HEK293 (cell line): ENCODE data around the gene LONRF2.
A peak's percentile ranks its signal among the peaks of the same experiment; 100 is the strongest.

Source experiments
- BCL11B ChIP-seq: fragments of 450-650 bp; formaldehyde crosslinking; IDR thresholded peaks from 2 replicates; pipeline ENCODE4 v1.5.1; 2016; ENCODE audit warnings: low read depth, missing biosample characterization, missing genetic modification characterization
- GLIS1 ChIP-seq: fragments of 450-650 bp; formaldehyde crosslinking; IDR thresholded peaks from 2 replicates; pipeline ENCODE4 v1.5.1; 2016; ENCODE audit warnings: missing biosample characterization, missing genetic modification characterization
- GLIS2 ChIP-seq: fragments of 450-650 bp; formaldehyde crosslinking; IDR thresholded peaks from 2 replicates; pipeline ENCODE4 v1.5.1; 2016; ENCODE audit warnings: missing biosample characterization, missing genetic modification characterization
- INSM2 ChIP-seq: fragments of 450-650 bp; formaldehyde crosslinking; IDR thresholded peaks from 2 replicates; pipeline ENCODE4 v1.5.1; 2016; ENCODE audit warnings: missing biosample characterization, missing genetic modification characterization
- KLF16 ChIP-seq: fragments of 450-650 bp; formaldehyde crosslinking; IDR thresholded peaks from 2 replicates; pipeline ENCODE4 v1.5.1; 2017; ENCODE audit warnings: missing biosample characterization, missing genetic modification characterization
- KLF9 ChIP-seq: fragments of 450-650 bp; formaldehyde crosslinking; IDR thresholded peaks from 2 replicates; pipeline ENCODE4 v1.5.1; 2016; ENCODE audit warnings: missing biosample characterization, missing genetic modification characterization, low read depth
- MEIS1 ChIP-seq: sonication (generic); formaldehyde crosslinking; IDR thresholded peaks from 2 replicates; pipeline ENCODE4 v1.8.1; 2022; ENCODE audit warnings: missing genetic modification reagents, mild to moderate bottlenecking, borderline replicate concordance
- OSR2 ChIP-seq: fragments of 450-650 bp; formaldehyde crosslinking; IDR thresholded peaks from 2 replicates; pipeline ENCODE4 v1.5.1; 2016; ENCODE audit warnings: missing biosample characterization, missing genetic modification characterization
- OVOL3 ChIP-seq: fragments of 450-650 bp; formaldehyde crosslinking; IDR thresholded peaks from 2 replicates; pipeline ENCODE4 v1.5.1; 2016; ENCODE audit warnings: missing biosample characterization, missing genetic modification characterization
- PATZ1 ChIP-seq: fragments of 450-650 bp; formaldehyde crosslinking; IDR thresholded peaks from 2 replicates; pipeline ENCODE4 v1.5.1; 2016; ENCODE audit warnings: missing biosample characterization, missing genetic modification characterization
- REST ChIP-seq: fragments of 450-650 bp; formaldehyde crosslinking; IDR thresholded peaks from 2 replicates; pipeline ENCODE4 v1.5.1; 2016; ENCODE audit warnings: missing biosample characterization, missing genetic modification characterization
- SP3 ChIP-seq: fragments of 450-650 bp; formaldehyde crosslinking; IDR thresholded peaks from 2 replicates; pipeline ENCODE4 v1.5.1; 2016; ENCODE audit warnings: missing biosample characterization, missing genetic modification characterization
- WT1 ChIP-seq: fragments of 450-650 bp; formaldehyde crosslinking; IDR thresholded peaks from 2 replicates; pipeline ENCODE4 v1.5.1; 2016; ENCODE audit warnings: missing biosample characterization, missing genetic modification characterization
- ZBTB21 ChIP-seq: fragments of 450-650 bp; formaldehyde crosslinking; IDR thresholded peaks from 2 replicates; pipeline ENCODE4 v1.5.1; 2017; ENCODE audit warnings: missing biosample characterization, missing genetic modification characterization
- ZFP3 ChIP-seq: fragments of 450-650 bp; formaldehyde crosslinking; IDR thresholded peaks from 2 replicates; pipeline ENCODE4 v1.5.1; 2016; ENCODE audit warnings: low read depth, missing biosample characterization, missing genetic modification characterization
- ZFP69B ChIP-seq: fragments of 450-650 bp; formaldehyde crosslinking; IDR thresholded peaks from 2 replicates; pipeline ENCODE4 v1.5.1; 2016; ENCODE audit warnings: missing biosample characterization, missing genetic modification characterization
- ZIC2 ChIP-seq: fragments of 450-650 bp; formaldehyde crosslinking; IDR thresholded peaks from 2 replicates; pipeline ENCODE4 v1.5.1; 2016; ENCODE audit warnings: missing biosample characterization, missing genetic modification characterization
- ZNF132 ChIP-seq: fragments of 450-650 bp; formaldehyde crosslinking; IDR thresholded peaks from 2 replicates; pipeline ENCODE4 v1.5.1; 2017; ENCODE audit warnings: missing biosample characterization, missing genetic modification characterization, borderline replicate concordance
- ZNF133 ChIP-seq: fragments of 450-650 bp; formaldehyde crosslinking; IDR thresholded peaks from 2 replicates; pipeline ENCODE4 v1.5.1; 2016; ENCODE audit warnings: missing biosample characterization, missing genetic modification characterization
- ZNF223 ChIP-seq: fragments of 450-650 bp; formaldehyde crosslinking; IDR thresholded peaks from 2 replicates; pipeline ENCODE4 v1.5.1; 2016; ENCODE audit warnings: missing biosample characterization, missing genetic modification characterization
- ZNF311 ChIP-seq: fragments of 450-650 bp; formaldehyde crosslinking; IDR thresholded peaks from 2 replicates; pipeline ENCODE4 v1.5.1; 2017; ENCODE audit warnings: missing biosample characterization, missing genetic modification characterization, borderline replicate concordance
- ZNF324 ChIP-seq: fragments of 450-650 bp; formaldehyde crosslinking; IDR thresholded peaks from 2 replicates; pipeline ENCODE4 v1.5.1; 2016; ENCODE audit warnings: missing biosample characterization, missing genetic modification characterization
- ZNF350 ChIP-seq: fragments of 450-650 bp; formaldehyde crosslinking; IDR thresholded peaks from 2 replicates; pipeline ENCODE4 v1.5.0; 2017; ENCODE audit warnings: missing biosample characterization, mild to moderate bottlenecking, missing genetic modification characterization
- ZNF362 ChIP-seq: fragments of 450-650 bp; formaldehyde crosslinking; IDR thresholded peaks from 2 replicates; pipeline ENCODE4 v1.5.1; 2016; ENCODE audit warnings: missing biosample characterization, missing genetic modification characterization
- ZNF398 ChIP-seq: fragments of 450-650 bp; formaldehyde crosslinking; IDR thresholded peaks from 2 replicates; pipeline ENCODE4 v1.5.1; 2017; ENCODE audit warnings: missing biosample characterization, missing genetic modification characterization
- ZNF510 ChIP-seq: fragments of 450-650 bp; formaldehyde crosslinking; IDR thresholded peaks from 2 replicates; pipeline ENCODE4 v1.5.1; 2018; ENCODE audit warnings: mild to moderate bottlenecking, missing genetic modification characterization, missing biosample characterization; ENCODE audit not compliant: insufficient replicate concordance
- ZNF521 ChIP-seq: fragments of 450-650 bp; formaldehyde crosslinking; IDR thresholded peaks from 2 replicates; pipeline ENCODE4 v1.5.1; 2017; ENCODE audit warnings: missing biosample characterization, mild to moderate bottlenecking, missing genetic modification characterization
- ZNF549 ChIP-seq: fragments of 450-650 bp; IDR thresholded peaks from 2 replicates; pipeline ENCODE4 v1.5.1; 2018; ENCODE audit warnings: missing biosample characterization, missing genetic modification characterization, mild to moderate bottlenecking, inconsistent platforms, moderate library complexity
- ZNF670 ChIP-seq: fragments of 450-650 bp; formaldehyde crosslinking; IDR thresholded peaks from 2 replicates; pipeline ENCODE4 v1.5.1; 2016; ENCODE audit warnings: missing biosample characterization, missing genetic modification characterization, low read depth
- ZNF701 ChIP-seq: fragments of 450-650 bp; formaldehyde crosslinking; IDR thresholded peaks from 2 replicates; pipeline ENCODE4 v1.5.1; 2016; ENCODE audit warnings: missing biosample characterization, missing genetic modification characterization
- ZNF747 ChIP-seq: fragments of 450-650 bp; formaldehyde crosslinking; IDR thresholded peaks from 2 replicates; pipeline ENCODE4 v1.5.1; 2016; ENCODE audit warnings: missing biosample characterization, missing genetic modification characterization

LONRF2 gene

GRCh38 chr2:100291152-100291970, 30.9 kb downstream of the LONRF2 start (continued):
- TF ChIP-seq PATZ1 (tag by site-specific recombination) = no peak
- TF ChIP-seq ZNF670 = no peak
- no peak for TF ChIP-seq ZNF132 (tag by site-specific recombination)
- TF ChIP-seq ZNF549 = no peak
- TF ChIP-seq WT1 (tag by site-specific recombination) = peak; percentile 48; the same call in 1 of the 2 replicates
- TF ChIP-seq ZNF350 (tag by site-specific recombination) = no peak
- TF ChIP-seq ZNF311 (tag by site-specific recombination) = no peak
- no peak for TF ChIP-seq ZNF510 (tag by site-specific recombination)
- peak; percentile 55; the same call in 1 of the 2 replicates for TF ChIP-seq KLF16 (tag by site-specific recombination)
- TF ChIP-seq ZIC2 (tag by site-specific recombination) = no peak
- TF ChIP-seq ZNF362 = no peak
- TF ChIP-seq OVOL3 = no peak
- no peak for TF ChIP-seq ZBTB21
- no peak for TF ChIP-seq KLF9
- TF ChIP-seq OSR2 = peak; percentile 58
- no peak for TF ChIP-seq ZFP69B (tag by site-specific recombination)
- TF ChIP-seq GLIS1 (tag by site-specific recombination) = no peak; the same call in 1 of the 2 replicates
- TF ChIP-seq ZFP3 (tag by site-specific recombination) = no peak
- no peak for TF ChIP-seq ZNF133
- TF ChIP-seq GLIS2 (tag by site-specific recombination) = peak; percentile 51; the same call in 1 of the 2 replicates
- TF ChIP-seq ZNF223 (tag by site-specific recombination) = no peak
- TF ChIP-seq ZNF701 (tag by site-specific recombination) = no peak
- TF ChIP-seq ZNF521 = no peak
- TF ChIP-seq MEIS1 (CRISPR knock-in tag) = no peak
- no peak for TF ChIP-seq ZNF747 (tag by site-specific recombination)
- TF ChIP-seq SP3 (tag by site-specific recombination) = no peak; the same call in 1 of the 2 replicates
- TF ChIP-seq INSM2 (tag by site-specific recombination) = no peak
- 0 out of 2 replicates have a peak, but pooled peaks have one; percentile 36 for TF ChIP-seq ZNF398 (tag by site-specific recombination)
- TF ChIP-seq REST (tag by site-specific recombination) = no peak
- peak; percentile 65; the same call in 1 of the 2 replicates for TF ChIP-seq ZNF324 (tag by site-specific recombination)
- no peak for TF ChIP-seq BCL11B (tag by site-specific recombination)
